HG02571 (cell line): ENCODE measurements around the gene MICA.
A peak's percentile ranks its signal among the peaks of the same experiment; 100 is the strongest.
"Not testable (repeated sequence)": the region's sequence is repeated elsewhere in the genome, so short reads cannot be mapped to it uniquely, and the experiment has no call there.

ENCODE experiments used
- ATAC-seq: cut with Tn5 transposase; IDR thresholded peaks from one replicate; pipeline ENCODE4 v1.9.1; 2021; ENCODE audit warnings: mild to moderate bottlenecking, moderate library complexity; ENCODE audit not compliant: unreplicated experiment

MICA gene

GRCh38 chr6:31452859-31453258, 49.5 kb downstream of the MICA start:
- ATAC-seq = no peak

- no peak for ATAC-seq
Observed at GRCh38 chr6:31453259-31453658, 49.9 kb downstream of the MICA start.

- ATAC-seq = not testable (repeated sequence)
Observed at GRCh38 chr6:31459864-31460263, 56.5 kb downstream of the MICA start.

GRCh38 chr6:31460361-31461025, 57.1 kb downstream of the MICA start:
- ATAC-seq = no peak

- ATAC-seq = no peak
Observed at GRCh38 chr6:31462026-31462963, 58.9 kb downstream of the MICA start.

- ATAC-seq = peak; percentile 80
Observed at GRCh38 chr6:31462964-31463870, 59.8 kb downstream of the MICA start.

GRCh38 chr6:31464252-31465184, 61.1 kb downstream of the MICA start:
- no peak for ATAC-seq
